GM19455 (cell line): ENCODE data around the gene AURKA.
"Not testable (repeated sequence)": the region's sequence is repeated elsewhere in the genome, so short reads cannot be mapped to it uniquely, and the experiment has no call there.

Experiments used
- ATAC-seq: cut with Tn5 transposase; IDR thresholded peaks from one replicate; pipeline ENCODE4 v1.9.1; 2021; ENCODE audit not compliant: unreplicated experiment

AURKA gene

DNA sequence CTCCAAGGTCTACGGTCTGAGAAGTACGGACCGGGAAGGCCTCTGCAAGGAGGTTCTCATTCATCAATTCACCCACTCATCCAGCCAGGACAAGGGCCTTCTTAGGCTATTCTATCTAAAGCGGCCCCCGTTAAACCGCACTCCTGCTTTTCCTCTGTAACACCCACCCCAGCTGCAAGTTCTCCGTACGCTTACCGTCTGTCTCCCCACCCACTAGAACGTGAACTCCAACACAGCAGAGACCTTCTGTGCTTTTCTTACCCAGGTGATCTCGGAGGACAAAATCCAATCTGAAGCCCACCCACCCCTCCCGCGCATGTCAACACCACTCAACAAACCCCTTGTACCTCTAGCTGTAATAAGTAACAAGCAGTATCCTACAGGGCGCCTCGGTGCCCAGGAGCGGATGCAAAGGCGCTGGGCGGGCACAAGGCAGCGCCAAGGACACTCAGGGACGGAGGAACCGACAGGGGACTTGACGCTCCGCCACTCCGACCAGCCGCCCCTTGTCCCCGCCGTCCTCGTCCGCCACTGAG lies 351 bp downstream of the AURKA start:
- peak; percentile 38 for ATAC-seq

- ATAC-seq = no peak
Measured at GRCh38 chr20:56391037-56391436, 978 bp downstream of the AURKA start.

- not testable (repeated sequence) for ATAC-seq
Measured at GRCh38 chr20:56390396-56390795, 1.6 kb downstream of the AURKA start.

DNA sequence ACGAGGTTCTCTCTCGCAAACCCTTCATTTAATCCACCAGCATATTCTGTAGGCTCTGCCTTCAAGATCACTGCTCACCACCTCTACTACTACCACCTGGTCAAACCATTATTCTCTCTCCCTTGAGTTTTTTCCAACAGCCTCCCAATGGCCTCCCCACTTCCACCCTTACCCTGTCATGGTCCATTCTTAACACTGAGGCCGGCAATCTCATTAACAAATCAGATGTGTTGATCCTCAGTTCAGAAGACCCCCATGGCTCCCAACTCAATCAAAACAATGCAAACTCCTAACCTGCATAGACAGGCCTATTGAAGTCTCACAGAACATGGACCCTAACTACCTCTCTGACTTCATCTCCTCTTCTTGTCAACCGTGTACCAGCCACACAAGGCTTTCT lies 2.2 kb downstream of the AURKA start:
- no peak for ATAC-seq

GRCh38 chr20:56388882-56389281 lies 3.1 kb downstream of the AURKA start:
- ATAC-seq = no peak

DNA sequence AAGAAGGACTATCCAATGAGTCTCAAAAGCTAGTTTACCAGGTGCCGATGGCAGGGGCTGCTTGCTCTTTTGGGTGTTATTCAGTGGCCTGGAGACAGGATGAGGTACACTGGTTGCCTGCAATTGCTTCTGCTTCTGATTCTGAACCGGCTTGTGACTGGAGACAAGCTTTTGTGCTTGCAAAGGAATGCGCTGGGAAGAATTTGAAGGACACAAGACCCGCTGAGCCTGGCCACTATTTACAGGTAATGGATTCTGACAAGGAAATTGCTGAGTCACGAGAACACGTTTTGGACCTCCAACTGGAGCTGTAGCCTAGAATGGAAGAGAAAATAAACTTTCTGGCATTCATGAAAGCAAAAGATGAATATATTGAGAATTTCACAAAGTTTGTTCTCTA lies 5.8 kb downstream of the AURKA start:
- ATAC-seq = no peak

DNA sequence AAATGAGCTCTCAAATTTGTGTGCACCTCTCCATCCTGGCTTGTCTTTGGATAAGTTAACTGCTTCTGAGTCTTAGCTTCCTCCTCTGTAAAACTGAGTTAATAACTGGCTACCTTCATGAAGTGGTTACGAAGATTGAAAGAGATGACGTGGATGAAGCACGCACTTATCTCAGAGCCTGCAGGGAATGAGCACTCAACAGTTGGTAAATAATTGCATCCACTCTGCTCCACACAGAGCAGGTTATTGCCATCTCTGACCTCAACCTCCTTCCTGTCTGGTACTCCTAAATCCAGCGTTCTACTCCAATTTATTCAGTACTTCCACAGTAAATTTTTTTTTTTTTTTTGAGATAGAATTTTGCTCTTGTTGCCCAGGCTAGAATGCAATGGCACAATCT lies 6.9 kb downstream of the AURKA start:
- no peak for ATAC-seq

DNA sequence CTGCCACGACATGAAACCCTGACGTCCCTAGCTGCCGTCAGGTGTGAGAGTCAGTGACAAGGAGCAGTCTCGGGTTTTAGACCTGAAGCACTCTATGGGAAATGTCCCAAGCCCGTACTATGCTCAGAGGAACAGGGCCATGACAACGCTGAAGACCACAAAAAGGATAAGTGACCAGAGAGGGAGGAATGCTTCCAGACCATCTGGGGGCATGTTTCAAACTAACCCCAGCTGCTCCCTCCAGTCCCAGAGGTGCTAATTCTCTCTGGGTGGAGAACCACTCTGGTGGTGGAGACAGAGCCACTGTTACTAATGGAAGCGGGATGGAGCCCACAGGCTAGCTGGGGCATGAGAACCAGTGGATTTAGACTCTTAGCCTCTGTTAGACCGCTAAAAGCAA lies 8.7 kb downstream of the AURKA start:
- ATAC-seq = no peak

DNA sequence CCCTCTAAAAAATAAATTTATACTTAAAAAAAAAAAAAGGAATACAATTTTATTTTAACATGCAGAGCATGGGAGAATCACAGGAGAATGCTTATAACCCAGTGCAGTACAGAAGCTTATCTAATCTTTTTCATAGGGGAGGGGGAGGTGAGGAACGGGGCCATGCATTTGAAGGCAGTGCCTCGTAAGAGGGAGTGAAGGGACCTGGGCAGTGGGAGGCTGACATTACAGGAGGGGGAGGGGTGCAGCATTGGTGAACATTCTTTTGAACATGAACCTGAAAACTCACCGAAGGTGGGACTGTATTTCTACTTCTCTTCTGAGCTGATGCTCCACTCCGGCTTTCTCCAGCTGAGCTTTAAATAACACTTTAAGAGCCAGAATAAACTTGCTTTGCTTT lies 9.3 kb downstream of the AURKA start:
- ATAC-seq = no peak

- ATAC-seq = no peak
Measured at GRCh38 chr20:56381501-56381900, 10.5 kb downstream of the AURKA start.

- no peak for ATAC-seq
Measured at GRCh38 chr20:56380375-56380774, 11.6 kb downstream of the AURKA start.

GRCh38 chr20:56378386-56378785 lies 13.6 kb downstream of the AURKA start:
- no peak for ATAC-seq

- no peak for ATAC-seq
Measured at GRCh38 chr20:56376331-56376730, 15.7 kb downstream of the AURKA start.

DNA sequence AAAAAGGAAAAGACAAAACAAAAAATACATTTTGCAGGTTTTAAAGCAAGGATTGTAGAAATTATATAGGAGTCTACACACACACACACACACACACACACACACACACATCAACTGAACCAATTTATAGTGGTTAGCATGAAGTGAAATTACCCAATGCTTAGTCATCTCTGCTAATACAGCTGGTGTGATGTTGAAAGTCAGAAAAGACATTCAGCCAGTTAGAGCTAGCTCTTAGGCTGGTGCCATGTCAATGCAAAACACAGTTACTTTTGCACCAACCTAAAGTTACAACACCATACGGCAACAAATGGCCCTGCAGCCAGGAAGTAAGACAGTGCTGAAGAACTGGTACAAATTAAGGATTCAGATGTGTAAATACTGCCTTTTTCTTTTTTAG lies 18.1 kb downstream of the AURKA start:
- ATAC-seq = no peak

GRCh38 chr20:56372850-56373249 lies 19.2 kb downstream of the AURKA start:
- ATAC-seq = no peak

GRCh38 chr20:56371977-56372376 lies 20.0 kb downstream of the AURKA start:
- ATAC-seq = no peak

DNA sequence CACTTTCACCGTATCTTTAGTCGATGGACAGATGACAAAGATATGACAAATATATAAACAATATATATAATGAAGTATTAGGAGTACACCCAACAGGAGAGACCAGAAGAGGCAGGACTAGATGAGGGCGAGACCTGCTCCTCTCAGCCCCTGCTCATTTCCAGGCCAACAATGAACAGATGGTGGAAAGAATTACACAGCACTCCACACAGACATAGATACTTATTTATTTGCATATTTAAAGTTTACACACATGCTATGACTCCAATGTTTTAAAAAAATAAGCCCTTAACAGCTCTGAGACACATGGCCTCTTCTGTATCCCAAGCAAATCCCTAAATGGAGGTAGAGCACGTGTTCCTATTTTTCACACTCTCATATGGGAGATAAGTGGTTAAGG lies 22.8 kb downstream of the AURKA start:
- no peak for ATAC-seq

DNA sequence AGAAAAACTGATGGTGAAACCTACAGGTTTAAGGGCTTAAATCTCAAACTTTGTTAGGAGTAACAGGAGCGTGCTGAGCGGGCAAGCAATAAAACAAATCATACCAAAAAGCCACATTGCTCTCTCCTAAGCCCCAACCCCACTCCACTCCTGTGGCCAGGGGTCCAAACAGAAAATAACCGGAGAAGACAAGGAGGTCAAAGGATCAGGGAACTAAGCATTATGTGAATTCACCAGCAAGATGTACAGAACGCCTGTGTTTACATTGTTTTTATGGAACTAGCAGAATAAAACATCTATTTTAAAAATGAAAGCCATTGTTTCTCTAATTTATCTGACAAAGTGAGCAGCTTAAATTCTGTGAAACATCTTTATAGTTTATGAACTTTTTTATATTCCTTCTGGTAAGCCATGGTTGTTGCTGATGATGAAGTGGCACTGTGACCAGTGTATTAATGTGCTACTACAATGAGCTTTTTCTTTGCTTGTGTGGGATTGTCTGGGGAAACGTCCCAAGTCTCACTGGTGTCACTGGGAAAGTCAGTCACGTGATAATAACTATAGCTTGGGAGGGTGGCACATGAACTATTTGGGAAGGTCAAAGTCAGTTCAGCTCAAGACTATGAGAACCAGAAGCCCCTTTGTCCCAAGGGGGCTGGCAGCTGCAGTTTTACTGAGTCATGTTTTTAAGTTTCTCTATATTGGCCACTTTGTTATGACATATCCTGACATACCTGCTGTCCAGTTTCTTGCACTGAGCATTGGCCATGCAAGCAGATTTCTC lies 23.5 kb downstream of the AURKA start:
- no peak for ATAC-seq

GRCh38 chr20:56363491-56363890 lies 28.5 kb downstream of the AURKA start:
- no peak for ATAC-seq

DNA sequence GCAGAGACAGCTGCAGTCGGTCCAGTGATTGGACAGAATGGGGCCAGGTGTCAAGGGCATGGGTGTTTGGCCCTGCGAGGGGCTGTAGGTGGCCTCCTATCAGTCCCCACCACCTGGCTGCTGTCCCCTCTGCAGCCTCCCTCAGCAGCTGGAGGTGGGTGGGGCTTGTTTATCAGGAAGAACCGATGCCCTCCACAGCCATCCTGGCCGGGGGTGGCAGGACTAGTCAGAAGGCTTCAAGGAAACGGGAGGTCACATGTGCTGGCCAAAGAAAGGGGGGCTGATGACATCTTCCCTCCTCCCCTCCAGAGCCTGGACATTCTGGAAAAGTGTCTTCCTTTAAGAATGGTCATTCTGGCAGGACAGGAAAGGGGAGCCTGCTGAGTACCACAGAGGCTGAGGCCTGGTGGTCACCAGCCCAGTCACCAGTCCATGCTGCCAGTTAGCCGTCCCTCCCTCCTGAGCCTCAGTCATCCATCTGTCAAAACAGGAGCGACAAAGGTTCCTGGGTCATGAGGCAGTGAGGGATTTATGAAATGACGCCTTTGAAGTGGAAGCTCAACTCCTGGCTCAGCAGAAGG lies 29.1 kb downstream of the AURKA start:
- no peak for ATAC-seq

GRCh38 chr20:56361900-56362299 lies 30.1 kb downstream of the AURKA start:
- no peak for ATAC-seq

DNA sequence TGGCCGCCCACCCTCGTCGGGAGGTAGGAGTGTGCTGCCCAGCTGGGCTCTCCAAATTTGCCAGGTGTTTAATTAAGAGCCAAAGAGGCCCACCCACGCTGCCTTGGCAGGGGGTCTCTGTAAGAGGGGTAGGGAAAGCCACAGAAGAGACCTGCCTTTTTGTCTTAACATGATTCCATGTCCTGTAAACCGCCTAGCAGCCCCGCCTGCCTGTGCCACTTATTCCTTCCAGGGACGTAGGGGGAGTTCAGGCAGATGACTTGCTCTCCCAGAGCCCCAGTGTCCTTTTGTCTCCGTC lies 31.2 kb downstream of the AURKA start:
- no peak for ATAC-seq
